Measurements from ENCODE around the gene SH2D3A.

SH2D3A gene

GRCh38 chr19:6736917-6737283, 30.3 kb downstream of the SH2D3A start:
- peak overlapping the region; percentile 51 for H3K27ac ChIP-seq (ENCODE audit: low read depth, low read length, poor library complexity, severe bottlenecking)
- H3K4me2 ChIP-seq (ENCODE audit: low read length), result peak overlapping the region; percentile 84
- H2AFZ ChIP-seq (ENCODE audit: low read length), result no peak overlapping the region

GRCh38 chr19:6736169-6736916, 30.9 kb downstream of the SH2D3A start:
- no peaks in the 10 kb centered on the region for H3K9me2 ChIP-seq (ENCODE audit: low read depth, low read length)
- H3K4me1 ChIP-seq (ENCODE audit: insufficient read depth, low read length, severe bottlenecking), result peaks cover 38% of the 10 kb centered on the region
- H3K27ac ChIP-seq (ENCODE audit: low read depth, low read length, poor library complexity, severe bottlenecking), result peak overlapping the region; percentile 51
- H3F3A ChIP-seq (ENCODE audit: insufficient read depth, low read length), result peaks cover 7% of the 10 kb centered on the region; the same call in 1 of the 2 replicates
- no peaks in the 10 kb centered on the region for H3K79me2 ChIP-seq (ENCODE audit: insufficient read depth, low read length)
- no peaks in the 10 kb centered on the region for H3K9me3 ChIP-seq (ENCODE audit: low read length)
- H2AFZ ChIP-seq (ENCODE audit: low read length), result no peak overlapping the region
- no peaks in the 10 kb centered on the region for H3K27me3 ChIP-seq (ENCODE audit: insufficient read depth, low read length)
- H3K4me2 ChIP-seq (ENCODE audit: low read length), result peak overlapping the region; percentile 84
- TF ChIP-seq EZH2 (IDR thresholded peaks at IDR 0.05; ENCODE audit: borderline replicate concordance, low read length) (no peak), CTCF (IDR thresholded peaks at IDR 0.05; ENCODE audit: low read length) (peak; percentile 66)
- no peaks in the 10 kb centered on the region for H4K20me1 ChIP-seq (ENCODE audit: insufficient read depth, low read length)
- peak overlapping the region; percentile 74 for H3K4me3 ChIP-seq (ENCODE audit: low read depth, low read length, poor library complexity, severe bottlenecking)
- peak overlapping the region; percentile 70 for H3K9ac ChIP-seq (ENCODE audit: low read length)
- no peaks in the 10 kb centered on the region for H3K36me3 ChIP-seq (ENCODE audit: insufficient read depth, low read length)

More at GRCh38 chr19:6736917-6737283, 30.3 kb downstream of the SH2D3A start:
- Histone ChIP-seq H4K20me1 (ENCODE audit: insufficient read depth, low read length) (no peaks in the 10 kb centered on the region), H3K9me3 (ENCODE audit: low read length) (no peaks in the 10 kb centered on the region), H3K36me3 (ENCODE audit: insufficient read depth, low read length) (no peaks in the 10 kb centered on the region), H3K79me2 (ENCODE audit: insufficient read depth, low read length) (no peaks in the 10 kb centered on the region), H3F3A (ENCODE audit: insufficient read depth, low read length) (peaks cover 7% of the 10 kb centered on the region; the same call in 1 of the 2 replicates), H3K9ac (ENCODE audit: low read length) (peak overlapping the region; percentile 70), H3K4me3 (ENCODE audit: low read depth, low read length, poor library complexity, severe bottlenecking) (peak overlapping the region; percentile 74), H3K9me2 (ENCODE audit: low read depth, low read length) (no peaks in the 10 kb centered on the region), H3K4me1 (ENCODE audit: insufficient read depth, low read length, severe bottlenecking) (peaks cover 44% of the 10 kb centered on the region), H3K27me3 (ENCODE audit: insufficient read depth, low read length) (no peaks in the 10 kb centered on the region)
- no peak; the same call in 1 of the 2 replicates for TF ChIP-seq CTCF (IDR thresholded peaks at IDR 0.05; ENCODE audit: low read length)
- TF ChIP-seq EZH2 (IDR thresholded peaks at IDR 0.05; ENCODE audit: borderline replicate concordance, low read length), result no peak

GRCh38 chr19:6735181-6735911, 31.9 kb downstream of the SH2D3A start:
- H4K20me1 ChIP-seq (ENCODE audit: insufficient read depth, low read length), result no peaks in the 10 kb centered on the region
- no peaks in the 10 kb centered on the region for H3K79me2 ChIP-seq (ENCODE audit: insufficient read depth, low read length)
- peak overlapping the region; percentile 51 for H3K27ac ChIP-seq (ENCODE audit: low read depth, low read length, poor library complexity, severe bottlenecking)
- peak overlapping the region; percentile 74 for H3K4me3 ChIP-seq (ENCODE audit: low read depth, low read length, poor library complexity, severe bottlenecking)
- no peaks in the 10 kb centered on the region for H3K27me3 ChIP-seq (ENCODE audit: insufficient read depth, low read length)
- peak overlapping the region; percentile 70; the same call in 1 of the 2 replicates for H3K9ac ChIP-seq (ENCODE audit: low read length)
- no peaks in the 10 kb centered on the region for H3K36me3 ChIP-seq (ENCODE audit: insufficient read depth, low read length)
- H3K4me2 ChIP-seq (ENCODE audit: low read length), result peak overlapping the region; percentile 84
- no peaks in the 10 kb centered on the region for H3K9me2 ChIP-seq (ENCODE audit: low read depth, low read length)
- no peak for TF ChIP-seq EZH2 (IDR thresholded peaks at IDR 0.05; ENCODE audit: borderline replicate concordance, low read length)
- H3K9me3 ChIP-seq (ENCODE audit: low read length), result no peaks in the 10 kb centered on the region
- H3K4me1 ChIP-seq (ENCODE audit: insufficient read depth, low read length, severe bottlenecking), result peaks cover 30% of the 10 kb centered on the region
- peaks cover 7% of the 10 kb centered on the region; the same call in 1 of the 2 replicates for H3F3A ChIP-seq (ENCODE audit: insufficient read depth, low read length)
- H2AFZ ChIP-seq (ENCODE audit: low read length), result no peak overlapping the region
